Keratinocyte (primary cell): ENCODE data around the gene EDA. TPM values are rescaled to one million over a fixed set of nuclear protein-coding genes. Genes with fewer than 3 reads are reported as not detected.

Experiments
- DNase-seq: peaks from one replicate; pipeline ENCODE4 v3.0.0-alpha.2; 2011; ENCODE audit warnings: low read depth, missing footprints, low spot score
- FAIRE-seq: peaks from 2 replicates; lab custom pipeline; 2011; peaks lifted over from hg19 to GRCh38; lab: Jason Lieb, UNC
- H2AFZ ChIP-seq: 2 replicates; pipeline ENCODE4 v1.6.0; 2012; ENCODE audit warnings: low read length, control low read depth, inconsistent platforms; ENCODE audit not compliant: control insufficient read depth
- H3K27ac ChIP-seq: 2 replicates; pipeline ENCODE4 v1.5.1; 2011; ENCODE audit warnings: low read length; ENCODE audit not compliant: control insufficient read depth, insufficient read depth
- H3K27me3 ChIP-seq: 3 replicates; pipeline ENCODE4 v1.6.0; 2011; ENCODE audit warnings: low read length; ENCODE audit not compliant: control insufficient read depth, insufficient read depth; ENCODE audit errors: extremely low read depth
- H3K36me3 ChIP-seq, 2 experiments: 2 replicates in 1 of 2; 3 replicates in 1 of 2; pipeline ENCODE4 v1.5.1; 2011; ENCODE audit warnings: low read length in 2 of 2, mild to moderate bottlenecking in 1 of 2; ENCODE audit not compliant: control insufficient read depth in 2 of 2, insufficient read depth in 2 of 2; ENCODE audit errors: extremely low read depth in 1 of 2
- H3K4me1 ChIP-seq: 3 replicates; pipeline ENCODE4 v1.5.1; 2011; ENCODE audit warnings: low read length; ENCODE audit not compliant: control insufficient read depth, insufficient read depth; ENCODE audit errors: extremely low read depth
- H3K4me2 ChIP-seq: 3 replicates; pipeline ENCODE4 v1.6.0; 2011; ENCODE audit warnings: low read depth, low read length; ENCODE audit not compliant: control insufficient read depth, insufficient read depth; ENCODE audit errors: extremely low read depth
- H3K4me3 ChIP-seq, 3 experiments: fragments of 200-600 bp in 1 of 3; sonication (generic) in 1 of 3; 2 replicates in 2 of 3; 3 replicates in 1 of 3; pipeline ENCODE4 v1.5.1; 2011 to 2016; ENCODE audit warnings: low read length in 3 of 3, mild to moderate bottlenecking in 3 of 3, control low read depth in 2 of 3, inconsistent platforms in 1 of 3, low read depth in 1 of 3, mixed read lengths in 1 of 3, mixed run types in 1 of 3, moderate library complexity in 1 of 3; ENCODE audit not compliant: control insufficient read depth in 2 of 3, insufficient read depth in 2 of 3; ENCODE audit errors: extremely low read depth in 1 of 3
- H3K79me2 ChIP-seq: 2 replicates; pipeline ENCODE4 v1.6.0; 2012; ENCODE audit warnings: low read length; ENCODE audit not compliant: control insufficient read depth, insufficient read depth
- H3K9ac ChIP-seq: 3 replicates; pipeline ENCODE4 v1.6.0; 2011; ENCODE audit warnings: low read length; ENCODE audit not compliant: control insufficient read depth, insufficient read depth; ENCODE audit errors: extremely low read depth
- H3K9me1 ChIP-seq: 3 replicates; pipeline ENCODE4 v1.6.0; 2011; ENCODE audit warnings: low read length; ENCODE audit not compliant: control insufficient read depth, insufficient read depth; ENCODE audit errors: extremely low read depth
- H3K9me3 ChIP-seq: 2 replicates; pipeline ENCODE4 v1.5.1; 2012; ENCODE audit warnings: low read depth, low read length; ENCODE audit not compliant: control insufficient read depth
- H4K20me1 ChIP-seq: 3 replicates; pipeline ENCODE4 v1.6.0; 2011; ENCODE audit warnings: low read length; ENCODE audit not compliant: control insufficient read depth, insufficient read depth; ENCODE audit errors: extremely low read depth
- CTCF ChIP-seq, 3 experiments: IDR thresholded peaks in 1 of 3; conservative IDR thresholded peaks in 1 of 3; optimal IDR thresholded peaks in 1 of 3; 2 replicates in 2 of 3; 3 replicates in 1 of 3; pipeline versions ENCODE3 to v1.5.1; 2011; ENCODE audit warnings: low read length in 3 of 3, mild to moderate bottlenecking in 3 of 3, moderate library complexity in 2 of 3, control low read depth in 1 of 3, inconsistent platforms in 1 of 3; ENCODE audit not compliant: insufficient read depth in 2 of 3; ENCODE audit errors: extremely low read depth in 1 of 3
- EZH2 ChIP-seq: IDR thresholded peaks from one replicate; pipeline ENCODE4 v1.6.1; 2012; ENCODE audit warnings: inconsistent platforms, mild to moderate bottlenecking, low read length, moderate library complexity
- dilution Hi-C: fragments of 300-500 bp; cut with MboI; formaldehyde crosslinking; loops from one replicate; pipeline ENCODE4 v1.7.0; 2020; ENCODE audit warnings: low sequenced_read_pairs; ENCODE audit not compliant: extremely low pct_ligation_motif_present
- polyA plus RNA-seq, 5 experiments: library from polyadenylated mRNA; depleted of rRNA in 3 of 5; stranded (reverse) in 3 of 5; stranded (forward) in 1 of 5; unstranded in 1 of 5; fragments of >200 nt; gene quantifications; 1 replicate in 1 of 5; 2 replicates in 3 of 5; 3 replicates in 1 of 5; pipeline versions ENCODE4 v1.2.1 to v1.2.3, GENCODE V29; 2011 to 2012; ENCODE audit warnings: missing spikeins in 2 of 5, low read depth in 1 of 5, low replicate concordance in 1 of 5

The EDA gene
- polyA plus RNA-seq, 1 donor (not counting 4 experiments of a cell fraction or from before 2014, with no cell fraction given): 0.75 TPM

GRCh38 chrX:69724307-69724706, 108.4 kb downstream of the EDA start:
- no peak for FAIRE-seq
- Histone ChIP-seq H3K36me3 (no peaks in the 10 kb centered on the region), H4K20me1 (no peaks in the 10 kb centered on the region), H3K4me2 (no peak overlapping the region), H3K27ac (no peak overlapping the region), H3K4me1 (no peaks in the 10 kb centered on the region), H3K9me3 (no peaks in the 10 kb centered on the region), H3K4me3 (no peak overlapping the region), H3K27me3 (no peaks in the 10 kb centered on the region), H3K79me2 (no peaks in the 10 kb centered on the region), H3K9me1 (no peaks in the 10 kb centered on the region), H3K9ac (no peak overlapping the region), H2AFZ (no peak overlapping the region)
- dilution Hi-C loops: no loop called here
- TF ChIP-seq EZH2: no peak
- no peak for TF ChIP-seq CTCF (optimal IDR thresholded peaks at IDR 0.05 in 1 of 3, IDR thresholded peaks at IDR 0.05 in 1 of 3, conservative IDR thresholded peaks at IDR 0.05 in 1 of 3; ENCODE audit: extremely low read depth in 1 of 3, insufficient read depth in 2 of 3, low read length in 3 of 3)
- no peak for DNase-seq

- Histone ChIP-seq H3K9ac (no peak overlapping the region), H3K4me1 (no peaks in the 10 kb centered on the region), H3K27ac (no peak overlapping the region), H3K9me1 (no peaks in the 10 kb centered on the region), H3K4me3 (no peak overlapping the region), H4K20me1 (no peaks in the 10 kb centered on the region), H2AFZ (no peak overlapping the region), H3K36me3 (no peaks in the 10 kb centered on the region), H3K79me2 (no peaks in the 10 kb centered on the region), H3K27me3 (no peaks in the 10 kb centered on the region), H3K9me3 (no peaks in the 10 kb centered on the region), H3K4me2 (no peak overlapping the region)
- dilution Hi-C loops: no loop called here
- TF ChIP-seq CTCF (optimal IDR thresholded peaks at IDR 0.05 in 1 of 3, IDR thresholded peaks at IDR 0.05 in 1 of 3, conservative IDR thresholded peaks at IDR 0.05 in 1 of 3; ENCODE audit: extremely low read depth in 1 of 3, insufficient read depth in 2 of 3, low read length in 3 of 3) (no peak), EZH2 (no peak)
- FAIRE-seq (no peak), DNase-seq (no peak)
These were observed 124.4 kb downstream of the EDA start for GRCh38 chrX:69740317-69740716.
